K562 (cell line): ENCODE data around the gene EXOC4. TPM values are rescaled to one million over a fixed set of nuclear protein-coding genes. Genes with fewer than 3 reads are reported as not detected.

Experiments used
- ATAC-seq: fragments of 200-7000 bp; cut with Tn5 transposase; 3 replicates; pipeline ENCODE4 v1.9.1; 2020; ENCODE audit warnings: moderate library complexity
- BruUV-seq: library from RNA; stranded (reverse); fragments of 400-500 nt; replicated peaks from 2 replicates; lab custom pipeline; 2021; lab: Mats Ljungman, UMichigan
- CTCF ChIA-PET: fragments of 300-600 bp; formaldehyde crosslinking; extraction: SDS; loops from one replicate; lab custom pipeline; 2021; ENCODE audit warnings: low intra/inter-chr PET ratio; lab: Yijun Ruan, JAX
- POLR2A ChIA-PET: fragments of 300-600, 350-650 bp; sonication (Branson Sonifier 250); formaldehyde crosslinking; extraction: SDS; loops from one replicate; lab custom pipeline; 2021; ENCODE audit warnings: antibody characterized with exemption, inconsistent platforms; lab: Yijun Ruan, JAX
- DNase-seq, 4 experiments: peaks; one replicate each; pipeline versions ENCODE4 v3.0.0 to v3.0.0-alpha.2; 2011 to 2018; ENCODE audit warnings: low spot score in 3 of 4, mixed read lengths in 3 of 4; ENCODE audit errors: extremely low read depth in 1 of 4
- FAIRE-seq: peaks from 2 replicates; lab custom pipeline; 2011; peaks lifted over from hg19 to GRCh38; lab: Jason Lieb, UNC
- H2AFZ ChIP-seq: 2 replicates; pipeline ENCODE4 v1.6.0; 2011; ENCODE audit warnings: low read depth, low read length, control low read depth, inconsistent platforms
- H3K27ac ChIP-seq: fragments of 200-600 bp; 3 replicates; pipeline ENCODE4 v1.8.0; 2011; ENCODE audit warnings: low read depth, mild to moderate bottlenecking, control low read depth, inconsistent platforms, low read length, moderate library complexity, mixed read lengths; ENCODE audit errors: extremely low read depth
- H3K27me3 ChIP-seq, 2 experiments: fragments of 300-600 bp in 1 of 2; 2 replicates in 1 of 2; 3 replicates in 1 of 2; pipeline versions ENCODE4 v1.6.0 to v1.8.0; 2011; ENCODE audit warnings: inconsistent platforms in 2 of 2, low read length in 2 of 2, mild to moderate bottlenecking in 1 of 2, mixed read lengths in 1 of 2, moderate library complexity in 1 of 2; ENCODE audit not compliant: control insufficient read depth in 2 of 2, insufficient read depth in 2 of 2
- H3K36me3 ChIP-seq: fragments of 300-600 bp; 3 replicates; pipeline ENCODE4 v1.8.0; 2011; ENCODE audit warnings: mild to moderate bottlenecking, low read length, inconsistent platforms; ENCODE audit not compliant: control insufficient read depth, insufficient read depth
- H3K4me1 ChIP-seq, 2 experiments: fragments of 200-600 bp in 1 of 2; replicated peaks in 1 of 2; 2 replicates in 1 of 2; 3 replicates in 1 of 2; pipeline versions ENCODE4 v1.5.1 to v1.8.0; 2011; ENCODE audit warnings: inconsistent platforms in 2 of 2, low read length in 2 of 2, mild to moderate bottlenecking in 1 of 2, mixed read lengths in 1 of 2, moderate library complexity in 1 of 2; ENCODE audit not compliant: control insufficient read depth in 2 of 2, insufficient read depth in 2 of 2
- H3K4me2 ChIP-seq: 2 replicates; pipeline ENCODE4 v1.6.1; 2011; ENCODE audit warnings: low read length, control low read depth, inconsistent platforms, mixed read lengths; ENCODE audit not compliant: insufficient read depth
- H3K4me3 ChIP-seq: fragments of 200-600 bp; sonication (generic), shearing (Covaris generic); 2 replicates; pipeline ENCODE4 v1.5.1; 2016; ENCODE audit warnings: control low read depth, inconsistent platforms
- H3K79me2 ChIP-seq: fragments of 200-600 bp; 3 replicates; pipeline ENCODE4 v1.8.0; 2011; ENCODE audit warnings: low read length, inconsistent platforms; ENCODE audit not compliant: control insufficient read depth, insufficient read depth
- H3K9ac ChIP-seq, 2 experiments: 2 replicates each; pipeline versions ENCODE4 v1.6.0 to v1.6.1; 2011; ENCODE audit warnings: low read depth in 2 of 2, low read length in 2 of 2, control low read depth in 1 of 2, inconsistent platforms in 1 of 2, mild to moderate bottlenecking in 1 of 2, mixed read lengths in 1 of 2; ENCODE audit not compliant: insufficient read depth in 1 of 2
- H3K9me1 ChIP-seq: one replicate; pipeline ENCODE4 v1.6.0; 2011; ENCODE audit warnings: inconsistent platforms, mild to moderate bottlenecking, low read length, moderate library complexity; ENCODE audit not compliant: control insufficient read depth, insufficient read depth
- H3K9me3 ChIP-seq: replicated peaks from 2 replicates; pipeline ENCODE4 v1.5.1; 2011; ENCODE audit warnings: low read depth, low read length, inconsistent platforms; ENCODE audit not compliant: control insufficient read depth, insufficient read depth
- H4K20me1 ChIP-seq: replicated peaks from 2 replicates; pipeline ENCODE4 v1.6.1; 2011; ENCODE audit warnings: low read length, inconsistent platforms, mixed read lengths; ENCODE audit not compliant: control insufficient read depth, insufficient read depth
- ARNT ChIP-seq, 2 experiments: fragments of 450-650 bp; IDR thresholded peaks; 2 replicates each; pipeline ENCODE4 v1.6.1; 2016; ENCODE audit warnings: mild to moderate bottlenecking in 1 of 2
- BRCA1 ChIP-seq, 2 experiments: fragments of 450-650 bp in 1 of 2; sonication (generic) in 1 of 2; formaldehyde crosslinking in 1 of 2; IDR thresholded peaks; 2 replicates each; pipeline versions ENCODE4 v1.5.0 to v1.6.1; 2017 to 2020; ENCODE audit warnings: mild to moderate bottlenecking in 1 of 2, missing genetic modification reagents in 1 of 2
- MAFF ChIP-seq: IDR thresholded peaks from 2 replicates; pipeline ENCODE4 v1.6.1; 2012; ENCODE audit warnings: low read length, improper control_type of control experiment
- MAFG ChIP-seq: fragments of 450-650 bp; conservative IDR thresholded peaks from 2 replicates; pipeline ENCODE4 v1.6.1; 2016; ENCODE audit warnings: missing genetic modification characterization, missing compliant biosample characterization
- PHF21A ChIP-seq: fragments of 450-650 bp; IDR thresholded peaks from 2 replicates; pipeline ENCODE4 v1.6.1; 2017; ENCODE audit warnings: low read depth, borderline replicate concordance
- PRMT5 ChIP-seq: sonication (generic); formaldehyde crosslinking; IDR thresholded peaks from 2 replicates; pipeline ENCODE4 v1.5.0; 2020; ENCODE audit warnings: missing genetic modification reagents
- RBM39 ChIP-seq: fragments of 200-400 bp; formaldehyde crosslinking; optimal IDR thresholded peaks from 2 replicates; pipeline ENCODE3; 2018; ENCODE audit warnings: low read depth, low read length
- RNF2 ChIP-seq: sonication (generic); IDR thresholded peaks from 2 replicates; pipeline ENCODE4 v1.6.1; 2016
- SRSF7 ChIP-seq: fragments of 200-400 bp; formaldehyde crosslinking; optimal IDR thresholded peaks from 2 replicates; pipeline ENCODE3; 2017; ENCODE audit warnings: mild to moderate bottlenecking, low read depth, low read length
- ZNF764 ChIP-seq: fragments of 250-450 bp; sonication (Bioruptor Pico); IDR thresholded peaks from 2 replicates; pipeline ENCODE4 v1.4.0; 2020; ENCODE audit warnings: low read depth, mild to moderate bottlenecking, moderate library complexity
- ZNF830 ChIP-seq: fragments of 250-450 bp; sonication (Bioruptor Pico); IDR thresholded peaks from 2 replicates; pipeline ENCODE4 v1.5.0; 2021; ENCODE audit warnings: mild to moderate bottlenecking
- WGBS: fragments of 100-300 bp; shearing (Covaris generic); methylation state at CpG from one replicate; pipeline ENCODE4 v1.1.6; 2016; ENCODE audit warnings: low coverage, mixed read lengths; ENCODE audit not compliant: insufficient coverage; ENCODE audit errors: missing lambda C conversion rate; 5-methylcytosine and 5-hydroxymethylcytosine counted together
- in situ Hi-C: fragments of 300-500 bp; cut with MboI; formaldehyde crosslinking; loops from 4 replicates; pipeline ENCODE4 v1.15.0; 2018; ENCODE audit warnings: inconsistent platforms, mixed read lengths
- intact Hi-C: fragments of 100-400 bp; cut with micrococcal nuclease; formaldehyde crosslinking; loops from 2 replicates; pipeline ENCODE4 v1.14.2; 2022
- polyA plus RNA-seq, 8 experiments: library from polyadenylated mRNA; depleted of rRNA in 4 of 8; stranded (reverse) in 5 of 8; unstranded in 3 of 8; fragments of >200 nt; fragmentation: Nextera tagmentation in 2 of 8; fragmentation: Illumina TruSeq in 1 of 8; extraction: Ambion mirVana in 2 of 8; extraction: Trizol in 1 of 8; gene quantifications; 2 replicates each; pipeline versions ENCODE4 v1.2.1 to v1.2.3, GENCODE V29; 2011 to 2014; ENCODE audit warnings: inconsistent platforms in 1 of 8, missing spikeins in 1 of 8
- total RNA-seq, 7 experiments: library from RNA; depleted of rRNA in 6 of 7; stranded (reverse); fragments of >200 nt in 6 of 7; fragmentation: Illumina TruSeq in 2 of 7; extraction: Trizol in 2 of 7; gene quantifications; 2 replicates each; pipeline versions ENCODE4 v1.2.1 to v1.2.3, GENCODE V29; 2011 to 2021; ENCODE audit warnings: low replicate concordance in 1 of 7
- TF ChIP-seq, protein P1 (sequence below): fragments of 250-450 bp; sonication (Bioruptor Pico); IDR thresholded peaks from 2 replicates; pipeline ENCODE4 v1.9.0; 2021; ENCODE audit warnings: mild to moderate bottlenecking, inconsistent platforms
- TF ChIP-seq, protein P2 (sequence below): sonication (generic); formaldehyde crosslinking; IDR thresholded peaks from 2 replicates; pipeline ENCODE4 v1.8.1; 2023; ENCODE audit warnings: mild to moderate bottlenecking, missing genetic modification reagents
- TF ChIP-seq, protein P3 (sequence below): sonication (generic); formaldehyde crosslinking; IDR thresholded peaks from 2 replicates; pipeline ENCODE4 v1.8.0; 2022; ENCODE audit warnings: missing genetic modification reagents, mild to moderate bottlenecking, borderline replicate concordance

Gene EXOC4
- total and polyA plus RNA-seq, 9 of the 15 experiments (the other 6 are each of a cell fraction or from before 2014, with no cell fraction given), result 18.5 to 73.1 (median 46.6) TPM

DNA sequence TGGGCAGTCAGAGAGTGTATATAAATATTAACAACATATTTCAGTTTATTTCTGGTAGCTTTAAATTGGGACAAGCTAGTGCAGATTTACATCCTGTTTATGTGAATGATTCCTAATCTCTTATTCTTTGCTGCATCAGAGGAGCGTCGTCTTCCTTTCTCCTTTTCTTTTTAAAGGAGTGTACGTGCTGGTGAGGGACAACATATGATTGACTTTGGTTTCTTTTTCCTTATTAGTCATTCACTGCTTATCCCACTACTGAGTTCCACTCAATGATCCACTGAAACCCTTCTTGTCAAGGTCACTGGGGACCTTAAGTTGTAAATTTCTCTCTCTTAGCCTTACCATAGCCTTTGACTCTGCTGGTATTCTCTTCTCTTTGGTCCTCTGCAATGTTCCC lies 116.3 kb downstream of the EXOC4 start:
- Histone ChIP-seq H3K27me3 (no peaks in the 10 kb centered on the region), H3K4me3 (no peak overlapping the region), H3K4me1 (peaks cover 0 to 8% of the 10 kb centered on the region in 2 experiments; a peak in 2 of 5 replicates), H3K9me3 (no peaks in the 10 kb centered on the region), H3K4me2 (no peak overlapping the region), H3K9me1 (peaks cover 4% of the 10 kb centered on the region), H3K79me2 (no peaks in the 10 kb centered on the region), H3K9ac (no peak overlapping the region), H3K27ac (no peak overlapping the region), H3K36me3 (no peaks in the 10 kb centered on the region), H4K20me1 (no peaks in the 10 kb centered on the region), H2AFZ (no peak overlapping the region)
- intact Hi-C loops, result no loop called here
- in situ Hi-C loops, result no loop called here
- FAIRE-seq (no peak), DNase-seq (no peak), ATAC-seq (no peak)
- no TSS peak for BruUV-seq
- CTCF ChIA-PET, result interaction anchor here (0.6 kb wide), 1 partner anchor 455 kb away, joined by 3 read pairs; no protein-coding TSS in a partner anchor
- POLR2A ChIA-PET, result interaction anchor here (1.5 kb wide), 1 partner anchor 15 kb away, joined by 4 read pairs; no protein-coding TSS in a partner anchor
- 63% methylated on average over 3 of the region's 3 CpGs for WGBS
- TF ChIP-seq BRCA1 (IDR thresholded peaks at IDR 0.05) (no peak), BRCA1 (CRISPR knock-in tag; IDR thresholded peaks at IDR 0.05) (no peak), ARNT (IDR thresholded peaks at IDR 0.05) (no peak), RBM39 (no peak), ZNF830 (no peak), ZNF764 (CRISPR knock-in tag) (no peak), PHF21A (no peak), SRSF7 (no peak), MAFF (no peak), MAFG (no peak), RNF2 (no peak), PRMT5 (CRISPR knock-in tag) (no peak)
- TF ChIP-seq, protein P1, sequence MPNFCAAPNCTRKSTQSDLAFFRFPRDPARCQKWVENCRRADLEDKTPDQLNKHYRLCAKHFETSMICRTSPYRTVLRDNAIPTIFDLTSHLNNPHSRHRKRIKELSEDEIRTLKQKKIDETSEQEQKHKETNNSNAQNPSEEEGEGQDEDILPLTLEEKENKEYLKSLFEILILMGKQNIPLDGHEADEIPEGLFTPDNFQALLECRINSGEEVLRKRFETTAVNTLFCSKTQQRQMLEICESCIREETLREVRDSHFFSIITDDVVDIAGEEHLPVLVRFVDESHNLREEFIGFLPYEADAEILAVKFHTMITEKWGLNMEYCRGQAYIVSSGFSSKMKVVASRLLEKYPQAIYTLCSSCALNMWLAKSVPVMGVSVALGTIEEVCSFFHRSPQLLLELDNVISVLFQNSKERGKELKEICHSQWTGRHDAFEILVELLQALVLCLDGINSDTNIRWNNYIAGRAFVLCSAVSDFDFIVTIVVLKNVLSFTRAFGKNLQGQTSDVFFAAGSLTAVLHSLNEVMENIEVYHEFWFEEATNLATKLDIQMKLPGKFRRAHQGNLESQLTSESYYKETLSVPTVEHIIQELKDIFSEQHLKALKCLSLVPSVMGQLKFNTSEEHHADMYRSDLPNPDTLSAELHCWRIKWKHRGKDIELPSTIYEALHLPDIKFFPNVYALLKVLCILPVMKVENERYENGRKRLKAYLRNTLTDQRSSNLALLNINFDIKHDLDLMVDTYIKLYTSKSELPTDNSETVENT (CRISPR knock-in tag), result no peak
- TF ChIP-seq, protein P2, sequence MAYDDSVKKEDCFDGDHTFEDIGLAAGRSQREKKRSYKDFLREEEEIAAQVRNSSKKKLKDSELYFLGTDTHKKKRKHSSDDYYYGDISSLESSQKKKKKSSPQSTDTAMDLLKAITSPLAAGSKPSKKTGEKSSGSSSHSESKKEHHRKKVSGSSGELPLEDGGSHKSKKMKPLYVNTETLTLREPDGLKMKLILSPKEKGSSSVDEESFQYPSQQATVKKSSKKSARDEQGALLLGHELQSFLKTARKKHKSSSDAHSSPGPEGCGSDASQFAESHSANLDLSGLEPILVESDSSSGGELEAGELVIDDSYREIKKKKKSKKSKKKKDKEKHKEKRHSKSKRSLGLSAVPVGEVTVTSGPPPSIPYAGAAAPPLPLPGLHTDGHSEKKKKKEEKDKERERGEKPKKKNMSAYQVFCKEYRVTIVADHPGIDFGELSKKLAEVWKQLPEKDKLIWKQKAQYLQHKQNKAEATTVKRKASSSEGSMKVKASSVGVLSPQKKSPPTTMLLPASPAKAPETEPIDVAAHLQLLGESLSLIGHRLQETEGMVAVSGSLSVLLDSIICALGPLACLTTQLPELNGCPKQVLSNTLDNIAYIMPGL (CRISPR knock-in tag), result no peak
- TF ChIP-seq, protein P3, sequence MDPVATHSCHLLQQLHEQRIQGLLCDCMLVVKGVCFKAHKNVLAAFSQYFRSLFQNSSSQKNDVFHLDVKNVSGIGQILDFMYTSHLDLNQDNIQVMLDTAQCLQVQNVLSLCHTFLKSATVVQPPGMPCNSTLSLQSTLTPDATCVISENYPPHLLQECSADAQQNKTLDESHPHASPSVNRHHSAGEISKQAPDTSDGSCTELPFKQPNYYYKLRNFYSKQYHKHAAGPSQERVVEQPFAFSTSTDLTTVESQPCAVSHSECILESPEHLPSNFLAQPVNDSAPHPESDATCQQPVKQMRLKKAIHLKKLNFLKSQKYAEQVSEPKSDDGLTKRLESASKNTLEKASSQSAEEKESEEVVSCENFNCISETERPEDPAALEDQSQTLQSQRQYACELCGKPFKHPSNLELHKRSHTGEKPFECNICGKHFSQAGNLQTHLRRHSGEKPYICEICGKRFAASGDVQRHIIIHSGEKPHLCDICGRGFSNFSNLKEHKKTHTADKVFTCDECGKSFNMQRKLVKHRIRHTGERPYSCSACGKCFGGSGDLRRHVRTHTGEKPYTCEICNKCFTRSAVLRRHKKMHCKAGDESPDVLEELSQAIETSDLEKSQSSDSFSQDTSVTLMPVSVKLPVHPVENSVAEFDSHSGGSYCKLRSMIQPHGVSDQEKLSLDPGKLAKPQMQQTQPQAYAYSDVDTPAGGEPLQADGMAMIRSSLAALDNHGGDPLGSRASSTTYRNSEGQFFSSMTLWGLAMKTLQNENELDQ (CRISPR knock-in tag), result no peak
